ENCODE data around the gene ADAMTS2. TPM values are rescaled to one million over a fixed set of nuclear protein-coding genes. Genes with fewer than 3 reads are reported as not detected.

The ADAMTS2 gene
- total RNA-seq, 2 experiments from 2014 or later, result not detected

GRCh38 chr5:179209359-179210150 is 135.7 kb downstream of the ADAMTS2 start:
- no peak overlapping the region for H3K4me3 Mint-ChIP-seq
- no peaks in the 10 kb centered on the region for H3K27me3 Mint-ChIP-seq (ENCODE audit: low read depth)
- no peaks in the 10 kb centered on the region for H3K9me3 Mint-ChIP-seq (ENCODE audit: insufficient read depth)
- H3K36me3 Mint-ChIP-seq (ENCODE audit: low read depth), result no peaks in the 10 kb centered on the region
- CTCF ChIA-PET, result interaction anchor here (1.3 kb wide), 1 partner anchor 42 kb away, joined by 3 read pairs; no protein-coding TSS in a partner anchor
- ATAC-seq (no peak), DNase-seq (no peak)
- H3K4me1 Mint-ChIP-seq (ENCODE audit: low read depth), result no peaks in the 10 kb centered on the region
- POLR2A ChIA-PET, result no interaction called here
- H3K27ac Mint-ChIP-seq, result no peak overlapping the region

- POLR2A ChIA-PET, result no interaction called here
- no peaks in the 10 kb centered on the region for H3K9me3 Mint-ChIP-seq (ENCODE audit: insufficient read depth)
- ATAC-seq (no peak), DNase-seq (no peak)
- H3K27ac Mint-ChIP-seq, result no peak overlapping the region
- H3K4me3 Mint-ChIP-seq, result no peak overlapping the region
- CTCF ChIA-PET, result no interaction called here
- no peaks in the 10 kb centered on the region for H3K36me3 Mint-ChIP-seq (ENCODE audit: low read depth)
- H3K4me1 Mint-ChIP-seq (ENCODE audit: low read depth), result no peaks in the 10 kb centered on the region
- no peaks in the 10 kb centered on the region for H3K27me3 Mint-ChIP-seq (ENCODE audit: low read depth)
Measured at GRCh38 chr5:179208706-179209358, 136.4 kb downstream of the ADAMTS2 start.

DNA sequence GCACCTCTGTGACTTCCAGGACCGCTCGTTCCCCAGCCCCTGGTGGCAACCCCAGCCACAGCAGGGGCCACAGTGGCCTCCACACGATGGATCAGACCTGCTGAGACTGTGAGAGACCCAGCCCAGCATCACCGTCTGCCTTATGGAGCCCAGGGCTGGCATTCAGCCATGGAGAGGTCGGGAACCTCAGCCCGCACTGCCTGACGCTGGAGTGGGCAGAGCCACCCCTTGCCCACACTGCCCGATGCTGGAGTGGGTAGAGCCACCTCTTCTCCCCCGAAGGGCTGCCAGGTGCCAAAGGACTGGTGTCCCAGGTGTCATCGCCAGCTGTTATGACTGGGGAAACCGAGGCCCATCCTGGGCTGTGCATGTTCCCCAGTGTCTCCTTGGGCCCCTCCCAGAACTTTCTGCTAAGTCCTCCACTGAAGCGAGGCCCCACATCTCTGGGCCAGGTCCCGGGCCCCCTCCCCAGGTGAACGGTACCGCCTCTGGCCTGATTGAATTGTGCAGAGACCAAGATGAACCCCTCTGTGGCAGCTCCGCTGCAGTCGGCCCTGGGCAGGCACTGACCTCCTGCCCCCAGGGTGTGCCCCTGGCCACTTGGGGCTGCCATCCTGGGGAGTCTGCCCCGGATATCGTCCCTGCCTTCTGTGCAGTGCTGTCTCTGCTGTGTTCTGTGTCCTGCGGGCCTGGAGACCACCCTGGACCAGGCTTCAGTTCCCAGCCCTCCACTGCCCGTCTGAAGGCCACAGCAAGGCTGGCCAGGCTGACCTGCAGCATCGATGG is 137.1 kb downstream of the ADAMTS2 start:
- CTCF ChIA-PET, result no interaction called here
- POLR2A ChIA-PET, result no interaction called here
- Mint-ChIP-seq H3K9me3 (ENCODE audit: insufficient read depth) (no peaks in the 10 kb centered on the region), H3K27me3 (ENCODE audit: low read depth) (no peaks in the 10 kb centered on the region), H3K4me1 (ENCODE audit: low read depth) (no peaks in the 10 kb centered on the region), H3K36me3 (ENCODE audit: low read depth) (no peaks in the 10 kb centered on the region), H3K27ac (no peak overlapping the region), H3K4me3 (no peak overlapping the region)
- DNase-seq, result no peak
- ATAC-seq, result no peak

GRCh38 chr5:179207470-179207869 is 137.8 kb downstream of the ADAMTS2 start:
- no peak for ATAC-seq
- Mint-ChIP-seq H3K4me3 (no peak overlapping the region), H3K27ac (no peak overlapping the region), H3K36me3 (ENCODE audit: low read depth) (no peaks in the 10 kb centered on the region), H3K4me1 (ENCODE audit: low read depth) (no peaks in the 10 kb centered on the region), H3K9me3 (ENCODE audit: insufficient read depth) (no peaks in the 10 kb centered on the region), H3K27me3 (ENCODE audit: low read depth) (no peaks in the 10 kb centered on the region)
- DNase-seq, result no peak
- ChIA-PET CTCF (no interaction called here), POLR2A (no interaction called here)

- no peaks in the 10 kb centered on the region for H3K36me3 Mint-ChIP-seq (ENCODE audit: low read depth)
- no peaks in the 10 kb centered on the region for H3K9me3 Mint-ChIP-seq (ENCODE audit: insufficient read depth)
- no peak overlapping the region for H3K4me3 Mint-ChIP-seq
- ChIA-PET POLR2A (no interaction called here), CTCF (no interaction called here)
- H3K27me3 Mint-ChIP-seq (ENCODE audit: low read depth), result no peaks in the 10 kb centered on the region
- no peaks in the 10 kb centered on the region for H3K4me1 Mint-ChIP-seq (ENCODE audit: low read depth)
- no peak for DNase-seq
- no peak overlapping the region for H3K27ac Mint-ChIP-seq
- ATAC-seq, result no peak
Measured at GRCh38 chr5:179206366-179206765, 138.9 kb downstream of the ADAMTS2 start.

GRCh38 chr5:179205277-179205676 is 140.0 kb downstream of the ADAMTS2 start:
- DNase-seq (no peak), ATAC-seq (no peak)
- Mint-ChIP-seq H3K27ac (no peak overlapping the region), H3K9me3 (ENCODE audit: insufficient read depth) (no peaks in the 10 kb centered on the region), H3K36me3 (ENCODE audit: low read depth) (no peaks in the 10 kb centered on the region), H3K27me3 (ENCODE audit: low read depth) (no peaks in the 10 kb centered on the region), H3K4me1 (ENCODE audit: low read depth) (no peaks in the 10 kb centered on the region), H3K4me3 (no peak overlapping the region)
- POLR2A ChIA-PET, result no interaction called here
- CTCF ChIA-PET, result no interaction called here

DNA sequence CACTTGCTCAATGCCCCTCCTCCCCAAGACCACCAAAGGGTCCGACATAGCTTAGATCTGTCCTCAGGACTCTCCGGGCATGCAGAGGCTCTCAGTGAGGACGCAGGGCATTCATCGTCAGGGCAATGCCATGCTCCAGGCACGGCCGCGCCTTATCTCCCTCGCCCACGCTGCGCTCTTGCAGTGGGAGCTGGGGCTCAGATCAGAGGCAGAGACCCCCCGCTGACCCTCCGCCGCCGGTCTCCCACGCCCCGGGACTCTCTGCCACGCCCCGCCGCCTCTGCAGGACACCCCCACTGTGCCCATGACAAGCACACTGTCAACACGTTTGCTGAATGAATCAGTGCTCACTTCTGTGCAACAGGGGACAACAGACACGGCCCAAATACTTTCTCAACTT is 140.7 kb downstream of the ADAMTS2 start:
- no peak for ATAC-seq
- Mint-ChIP-seq H3K9me3 (ENCODE audit: insufficient read depth) (no peaks in the 10 kb centered on the region), H3K27me3 (ENCODE audit: low read depth) (no peaks in the 10 kb centered on the region), H3K36me3 (ENCODE audit: low read depth) (no peaks in the 10 kb centered on the region), H3K27ac (no peak overlapping the region), H3K4me3 (no peak overlapping the region), H3K4me1 (ENCODE audit: low read depth) (no peaks in the 10 kb centered on the region)
- ChIA-PET POLR2A (no interaction called here), CTCF (no interaction called here)
- no peak for DNase-seq

- ATAC-seq (no peak), DNase-seq (no peak)
- no peaks in the 10 kb centered on the region for H3K36me3 Mint-ChIP-seq (ENCODE audit: low read depth)
- POLR2A ChIA-PET, result no interaction called here
- H3K4me3 Mint-ChIP-seq, result no peak overlapping the region
- H3K4me1 Mint-ChIP-seq (ENCODE audit: low read depth), result no peaks in the 10 kb centered on the region
- CTCF ChIA-PET, result no interaction called here
- H3K27ac Mint-ChIP-seq, result no peak overlapping the region
- no peaks in the 10 kb centered on the region for H3K9me3 Mint-ChIP-seq (ENCODE audit: insufficient read depth)
- H3K27me3 Mint-ChIP-seq (ENCODE audit: low read depth), result no peaks in the 10 kb centered on the region
Measured at GRCh38 chr5:179203248-179203647, 142.0 kb downstream of the ADAMTS2 start.

GRCh38 chr5:179201986-179202385 is 143.3 kb downstream of the ADAMTS2 start:
- Mint-ChIP-seq H3K27ac (no peak overlapping the region), H3K36me3 (ENCODE audit: low read depth) (no peaks in the 10 kb centered on the region), H3K9me3 (ENCODE audit: insufficient read depth) (no peaks in the 10 kb centered on the region), H3K27me3 (ENCODE audit: low read depth) (no peaks in the 10 kb centered on the region), H3K4me3 (no peak overlapping the region), H3K4me1 (ENCODE audit: low read depth) (no peaks in the 10 kb centered on the region)
- CTCF ChIA-PET, result no interaction called here
- no peak for DNase-seq
- POLR2A ChIA-PET, result no interaction called here
- no peak for ATAC-seq

GRCh38 chr5:179199246-179199645 is 146.0 kb downstream of the ADAMTS2 start:
- Mint-ChIP-seq H3K27ac (no peak overlapping the region), H3K36me3 (ENCODE audit: low read depth) (no peaks in the 10 kb centered on the region), H3K9me3 (ENCODE audit: insufficient read depth) (no peaks in the 10 kb centered on the region), H3K27me3 (ENCODE audit: low read depth) (no peaks in the 10 kb centered on the region), H3K4me3 (no peak overlapping the region), H3K4me1 (ENCODE audit: low read depth) (no peaks in the 10 kb centered on the region)
- DNase-seq (no peak), ATAC-seq (no peak)
- POLR2A ChIA-PET, result no interaction called here
- CTCF ChIA-PET, result no interaction called here

DNA sequence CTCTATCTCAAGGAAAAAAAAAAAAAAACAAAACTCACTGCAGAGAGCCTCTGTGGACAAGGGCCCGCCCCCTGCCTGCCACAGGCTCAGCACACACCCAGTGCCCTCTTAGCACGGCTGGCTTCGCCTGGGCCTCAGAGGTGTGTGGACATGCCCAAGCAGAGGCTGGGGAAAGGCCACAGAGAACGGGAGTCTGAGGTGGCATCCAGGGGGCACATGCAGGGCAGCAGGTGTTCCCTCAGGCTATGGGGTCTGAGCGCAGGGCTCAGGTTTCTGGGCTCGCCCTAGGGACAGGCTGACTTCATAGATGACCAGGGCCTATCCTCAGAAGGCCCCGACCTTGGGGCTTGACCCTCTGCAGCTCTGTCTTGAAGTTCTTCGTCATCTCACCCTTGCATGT is 146.4 kb downstream of the ADAMTS2 start:
- no peak overlapping the region for H3K4me3 Mint-ChIP-seq
- no peaks in the 10 kb centered on the region for H3K9me3 Mint-ChIP-seq (ENCODE audit: insufficient read depth)
- H3K27me3 Mint-ChIP-seq (ENCODE audit: low read depth), result no peaks in the 10 kb centered on the region
- DNase-seq, result no peak
- ChIA-PET CTCF (no interaction called here), POLR2A (no interaction called here)
- ATAC-seq, result no peak
- no peak overlapping the region for H3K27ac Mint-ChIP-seq
- no peaks in the 10 kb centered on the region for H3K36me3 Mint-ChIP-seq (ENCODE audit: low read depth)
- H3K4me1 Mint-ChIP-seq (ENCODE audit: low read depth), result no peaks in the 10 kb centered on the region

DNA sequence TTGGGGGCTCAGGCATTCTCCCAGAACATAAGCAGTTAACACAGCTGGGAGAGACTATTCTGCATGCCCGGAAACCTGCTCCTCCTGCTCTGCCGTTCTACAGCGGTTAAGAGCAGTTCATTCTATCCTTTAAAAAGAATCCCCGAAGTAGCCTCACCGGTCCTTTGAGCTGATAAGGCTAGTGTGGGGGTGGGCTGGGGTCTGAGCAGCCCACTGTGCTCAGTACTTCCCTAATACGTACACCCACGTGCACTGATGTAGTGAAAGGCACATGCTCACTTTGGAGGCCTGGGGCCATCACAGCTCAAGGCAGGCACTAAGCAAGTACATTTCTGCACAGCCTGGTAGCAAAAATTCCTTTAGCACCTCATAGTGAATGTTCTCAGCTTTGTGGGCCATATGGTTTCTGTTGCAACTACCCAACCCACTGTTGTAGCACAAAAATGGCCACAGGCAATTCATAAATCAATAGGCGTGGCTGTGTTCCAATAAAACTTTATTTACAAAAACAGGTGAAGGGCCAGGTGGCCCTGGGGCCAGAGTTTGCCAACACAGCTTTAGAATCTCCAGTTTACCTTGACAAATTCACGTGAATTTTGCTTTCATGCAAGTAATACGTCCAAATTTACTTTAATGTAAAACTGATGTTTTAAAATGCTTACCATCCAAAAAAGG is 148.7 kb downstream of the ADAMTS2 start:
- ChIA-PET CTCF (no interaction called here), POLR2A (no interaction called here)
- no peaks in the 10 kb centered on the region for H3K36me3 Mint-ChIP-seq (ENCODE audit: low read depth)

More for the DNA sequence above, 148.7 kb downstream of the ADAMTS2 start:
- DNase-seq (no peak), ATAC-seq (no peak)
- H3K27me3 Mint-ChIP-seq (ENCODE audit: low read depth), result no peaks in the 10 kb centered on the region
- no peaks in the 10 kb centered on the region for H3K4me1 Mint-ChIP-seq (ENCODE audit: low read depth)
- H3K4me3 Mint-ChIP-seq, result no peak overlapping the region
- H3K27ac Mint-ChIP-seq, result no peak overlapping the region
- no peaks in the 10 kb centered on the region for H3K9me3 Mint-ChIP-seq (ENCODE audit: insufficient read depth)

All from activated CD8-positive, alpha-beta T cell treated with anti-CD3 and anti-CD28 coated beads, Interleukin-2, amount 10 ng/mL, durations not matched to agents 7 days and 5 days (primary cell).